Chondrocyte (in vitro differentiated cells): ENCODE results near the gene HDAC9. TPM values are rescaled to one million over a fixed set of nuclear protein-coding genes. Genes with fewer than 3 reads are reported as not detected.

Experiments used
- DNase-seq: peaks from one replicate; pipeline ENCODE4 v3.0.0; 2021; ENCODE audit warnings: mixed read lengths, low spot score
- H3K27ac Mint-ChIP-seq: one replicate; pipeline ENCODE4 v1.8.0; 2021; ENCODE audit warnings: mild to moderate bottlenecking, moderate library complexity, mixed read lengths; ENCODE audit not compliant: unreplicated experiment
- H3K27me3 Mint-ChIP-seq: 2 replicates; pipeline ENCODE4 v1.8.0; 2021; ENCODE audit warnings: low read depth, mixed read lengths
- H3K36me3 Mint-ChIP-seq: 2 replicates; pipeline ENCODE4 v1.8.0; 2021; ENCODE audit warnings: low read depth, mixed read lengths
- H3K4me1 Mint-ChIP-seq: 2 replicates; pipeline ENCODE4 v1.8.0; 2021; ENCODE audit warnings: low read depth, mild to moderate bottlenecking, mixed read lengths
- H3K4me3 Mint-ChIP-seq: one replicate; pipeline ENCODE4 v1.8.0; 2021; ENCODE audit warnings: mild to moderate bottlenecking, moderate library complexity, mixed read lengths; ENCODE audit not compliant: unreplicated experiment
- H3K9me3 Mint-ChIP-seq: 2 replicates; pipeline ENCODE4 v1.8.0; 2021; ENCODE audit warnings: low read depth, mixed read lengths
- CTCF ChIP-seq: fragments of 200-600 bp; sonication (generic); IDR thresholded peaks from 2 replicates; pipeline ENCODE4 v1.5.0; 2021; ENCODE audit warnings: antibody characterized with exemption, mild to moderate bottlenecking, moderate library complexity
- total RNA-seq: library from RNA; stranded (reverse); gene quantifications from 3 replicates; pipeline ENCODE4 v1.2.1, GENCODE V29; 2021

HDAC9 gene
- total RNA-seq, 1 donor from 2014 or later = 5.9 TPM

GRCh38 chr7:18637516-18637915, 142.0 kb downstream of the HDAC9 start:
- Mint-ChIP-seq H3K4me1 (no peaks in the 10 kb centered on the region), H3K27ac (no peak overlapping the region), H3K4me3 (no peak overlapping the region), H3K36me3 (no peaks in the 10 kb centered on the region), H3K9me3 (no peaks in the 10 kb centered on the region), H3K27me3 (no peaks in the 10 kb centered on the region)
- no peak for TF ChIP-seq CTCF
- no peak for DNase-seq

- Mint-ChIP-seq H3K36me3 (no peaks in the 10 kb centered on the region), H3K4me1 (no peaks in the 10 kb centered on the region), H3K4me3 (no peak overlapping the region), H3K9me3 (no peaks in the 10 kb centered on the region), H3K27me3 (no peaks in the 10 kb centered on the region), H3K27ac (no peak overlapping the region)
- DNase-seq = no peak
- TF ChIP-seq CTCF = no peak
These were observed 143.3 kb downstream of the HDAC9 start for GRCh38 chr7:18638594-18639452.

- H3K9me3 Mint-ChIP-seq = no peaks in the 10 kb centered on the region
- no peaks in the 10 kb centered on the region for H3K4me1 Mint-ChIP-seq
- DNase-seq = no peak
- no peak for TF ChIP-seq CTCF
- H3K36me3 Mint-ChIP-seq = no peaks in the 10 kb centered on the region
- H3K27ac Mint-ChIP-seq = no peak overlapping the region
- no peak overlapping the region for H3K4me3 Mint-ChIP-seq
- H3K27me3 Mint-ChIP-seq = no peaks in the 10 kb centered on the region
These were observed 144.2 kb downstream of the HDAC9 start for GRCh38 chr7:18639711-18640110.

- no peak overlapping the region for H3K27ac Mint-ChIP-seq
- H3K4me3 Mint-ChIP-seq = no peak overlapping the region
- TF ChIP-seq CTCF = no peak
- H3K36me3 Mint-ChIP-seq = no peaks in the 10 kb centered on the region
- no peaks in the 10 kb centered on the region for H3K9me3 Mint-ChIP-seq
- no peak for DNase-seq
- H3K4me1 Mint-ChIP-seq = no peaks in the 10 kb centered on the region
- no peaks in the 10 kb centered on the region for H3K27me3 Mint-ChIP-seq
These were observed 149.4 kb downstream of the HDAC9 start for GRCh38 chr7:18644981-18645380.

GRCh38 chr7:18647582-18647981, 152.0 kb downstream of the HDAC9 start:
- Mint-ChIP-seq H3K9me3 (no peaks in the 10 kb centered on the region), H3K4me3 (no peak overlapping the region), H3K27me3 (no peaks in the 10 kb centered on the region), H3K4me1 (no peaks in the 10 kb centered on the region), H3K36me3 (no peaks in the 10 kb centered on the region), H3K27ac (no peak overlapping the region)
- no peak for TF ChIP-seq CTCF
- no peak for DNase-seq
